ENCODE results near the gene GAREM2.

DNA sequence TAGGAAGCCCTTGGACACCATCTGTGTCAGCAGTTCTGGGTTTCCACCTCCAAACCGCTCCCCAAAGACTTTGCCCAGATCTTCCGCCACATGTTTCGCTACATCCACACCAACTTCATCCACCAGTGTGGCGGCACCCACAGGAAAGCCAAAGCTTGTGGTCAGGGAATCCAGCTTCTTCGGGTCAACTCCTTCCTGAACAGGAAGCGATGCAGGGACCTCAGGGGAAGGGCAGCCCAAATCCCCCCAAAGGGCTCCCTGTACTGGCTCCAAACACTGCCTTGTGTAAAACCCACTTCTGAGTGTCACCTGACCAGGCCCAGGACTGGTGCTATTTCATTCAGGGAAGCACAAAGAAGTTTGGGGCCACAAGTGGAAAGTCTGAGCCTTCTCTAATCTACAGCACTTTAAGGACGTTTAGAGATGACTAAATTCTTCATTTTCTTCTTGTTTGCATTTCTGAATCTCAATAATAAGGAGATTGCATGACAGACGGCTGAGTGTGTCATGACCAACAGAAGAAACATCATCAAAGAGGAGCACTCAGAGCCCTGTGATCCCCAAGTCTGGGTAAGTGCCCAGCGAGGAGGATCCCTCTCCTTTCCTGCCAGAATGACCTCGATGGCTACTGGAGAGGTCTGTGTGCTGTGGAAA is 20.8 kb downstream of the GAREM2 start:
- TF ChIP-seq POLR2A (IDR thresholded peaks at IDR 0.05; ENCODE audit: low read length), result no peak
- no peak for TF ChIP-seq GATA1 (IDR thresholded peaks at IDR 0.05; ENCODE audit: low read depth, low read length)
